ENCODE data around the gene HYI.
"Not testable (repeated sequence)": the region's sequence is repeated elsewhere in the genome, so short reads cannot be mapped to it uniquely, and the experiment has no call there.

Gene HYI

GRCh38 chr1:43427524-43427923 is 26.2 kb downstream of the HYI start:
- DNase-seq (ENCODE audit: low read depth in 3 of 3), result no peak

GRCh38 chr1:43426221-43426620 is 27.5 kb downstream of the HYI start:
- DNase-seq (ENCODE audit: low read depth in 3 of 3), result no peak

DNA sequence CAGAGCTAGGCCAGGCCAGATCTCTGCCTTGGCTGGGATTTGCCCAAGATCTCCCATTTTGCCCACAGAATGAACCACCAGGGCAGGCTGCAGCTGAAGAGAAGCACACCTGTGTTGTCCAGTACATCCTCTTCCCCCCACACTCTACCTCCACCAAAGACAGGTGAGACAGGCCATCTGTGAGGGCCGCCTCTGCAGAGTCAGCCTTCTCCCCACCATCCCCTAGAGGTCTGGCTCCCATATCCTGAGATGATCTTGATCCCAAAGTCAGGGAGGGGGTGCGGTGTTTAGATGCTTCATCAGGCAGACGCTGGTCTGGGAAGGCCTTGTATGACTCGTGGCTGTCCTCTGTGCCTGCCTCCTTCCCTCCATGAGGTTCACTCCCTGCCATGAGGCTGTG is 28.7 kb downstream of the HYI start:
- DNase-seq (ENCODE audit: low read depth in 3 of 3), result no peak

GRCh38 chr1:43423672-43424550 is 29.8 kb downstream of the HYI start:
- DNase-seq (ENCODE audit: low read depth in 3 of 3), result no peak

GRCh38 chr1:43422995-43423671 is 30.6 kb downstream of the HYI start:
- no peak for DNase-seq (ENCODE audit: low read depth in 3 of 3)

GRCh38 chr1:43421976-43422750 is 31.6 kb downstream of the HYI start:
- no peak for DNase-seq (ENCODE audit: low read depth in 3 of 3)

DNA sequence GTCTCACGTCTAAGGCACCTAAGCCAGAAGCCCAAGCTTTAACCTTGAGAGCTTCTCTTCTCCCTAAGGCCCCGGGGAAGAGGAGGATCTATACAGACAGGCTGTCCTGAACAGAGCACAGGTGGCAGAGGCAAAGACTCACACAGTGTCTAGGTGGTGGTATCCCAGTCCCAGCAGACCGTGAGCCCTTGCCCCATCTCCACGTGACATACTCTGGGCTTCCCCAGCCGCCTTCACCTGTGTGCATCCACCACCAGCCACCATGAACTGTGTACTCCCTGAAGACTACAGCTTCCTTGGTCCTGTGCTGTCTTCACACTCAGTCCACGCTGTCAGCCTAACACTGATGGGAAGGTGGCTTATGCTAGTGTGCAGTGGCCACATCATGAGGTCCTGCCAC is 32.3 kb downstream of the HYI start:
- no peak for DNase-seq (ENCODE audit: low read depth in 3 of 3)

DNA sequence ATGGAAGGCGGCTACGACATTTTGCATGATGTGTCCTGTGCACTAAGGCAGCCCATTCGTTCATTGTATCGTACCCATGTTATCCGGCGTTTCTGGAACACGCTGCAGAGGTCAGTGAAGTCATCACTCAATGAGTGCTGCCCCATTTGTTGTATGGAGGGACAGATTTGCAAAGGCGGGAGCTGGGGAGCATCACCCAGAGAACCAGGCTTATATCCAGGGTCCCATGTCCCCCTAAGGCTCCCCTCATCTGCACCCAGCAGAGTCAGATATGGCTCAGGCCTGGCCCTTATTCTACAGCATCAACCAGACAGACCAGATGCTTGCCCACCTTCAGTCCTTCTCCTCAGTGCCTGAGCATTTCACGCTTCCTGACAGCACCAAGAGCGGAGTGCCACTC is 32.9 kb downstream of the HYI start:
- no peak for DNase-seq (ENCODE audit: low read depth in 3 of 3)

GRCh38 chr1:43419627-43420425 is 33.9 kb downstream of the HYI start:
- DNase-seq (ENCODE audit: low read depth in 3 of 3), result no peak

DNA sequence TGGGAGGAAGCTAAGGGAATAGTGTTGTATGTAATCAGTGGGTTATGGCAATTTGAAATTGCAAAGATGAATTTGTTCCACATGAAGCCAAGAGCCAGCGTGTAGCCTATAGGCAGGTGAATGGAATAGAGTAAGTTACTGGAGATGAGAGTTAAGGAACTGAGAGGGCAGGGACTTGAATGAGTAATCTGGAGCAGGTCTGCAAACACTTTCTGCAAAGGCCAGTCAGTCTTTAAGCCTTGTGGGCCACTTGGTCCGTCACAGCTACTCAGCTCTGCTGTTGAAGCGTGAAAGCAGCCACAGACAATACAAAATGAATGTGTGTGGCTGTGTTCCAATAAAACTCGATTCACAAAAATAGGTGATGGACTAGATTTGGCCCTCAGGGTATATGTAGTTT is 34.9 kb downstream of the HYI start:
- no peak for DNase-seq (ENCODE audit: low read depth in 3 of 3)

DNA sequence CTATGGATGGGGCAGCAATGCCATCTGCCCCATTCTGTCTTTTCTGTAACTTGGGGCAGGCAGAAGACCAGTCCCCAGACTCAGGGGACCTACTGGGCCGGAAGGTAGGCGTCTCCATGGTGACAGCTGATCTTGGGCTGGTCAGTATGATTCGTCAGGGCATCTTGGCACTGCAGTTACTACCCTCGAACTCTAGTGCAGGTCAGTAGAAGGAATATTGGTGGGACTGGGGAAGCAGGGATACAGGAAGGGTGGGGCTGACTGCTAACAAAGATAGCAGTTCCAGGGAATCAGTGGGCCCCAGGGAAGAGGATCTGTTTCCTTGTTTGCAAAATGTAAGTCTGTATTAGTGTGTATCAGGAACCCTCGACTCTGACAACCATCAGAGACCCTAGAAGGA is 37.8 kb downstream of the HYI start:
- DNase-seq (ENCODE audit: low read depth in 3 of 3), result no peak

- peak; percentile 29 to 56 (median 40) for DNase-seq (ENCODE audit: low read depth in 3 of 3)
Measured at GRCh38 chr1:43414634-43415223, 39.0 kb downstream of the HYI start.

DNA sequence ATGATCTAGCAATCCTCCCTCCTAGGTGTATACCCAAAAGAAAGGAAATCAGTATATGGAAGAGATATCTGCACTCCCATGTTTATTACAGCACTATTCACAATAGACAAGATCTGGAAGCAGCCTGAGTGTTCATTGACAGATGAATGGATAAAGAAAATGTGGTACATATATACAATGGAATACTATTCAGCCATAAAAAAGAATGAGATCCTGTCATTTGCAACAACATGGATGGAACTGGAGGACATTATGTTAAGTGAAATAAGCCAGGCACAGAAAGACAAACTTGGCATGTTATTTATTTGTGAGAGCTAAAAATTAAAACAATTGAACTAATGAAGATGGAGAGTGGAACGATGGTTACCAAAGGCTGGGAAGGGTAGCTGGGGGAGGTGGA is 40.3 kb downstream of the HYI start:
- not testable (repeated sequence) for DNase-seq (ENCODE audit: low read depth in 3 of 3)

DNA sequence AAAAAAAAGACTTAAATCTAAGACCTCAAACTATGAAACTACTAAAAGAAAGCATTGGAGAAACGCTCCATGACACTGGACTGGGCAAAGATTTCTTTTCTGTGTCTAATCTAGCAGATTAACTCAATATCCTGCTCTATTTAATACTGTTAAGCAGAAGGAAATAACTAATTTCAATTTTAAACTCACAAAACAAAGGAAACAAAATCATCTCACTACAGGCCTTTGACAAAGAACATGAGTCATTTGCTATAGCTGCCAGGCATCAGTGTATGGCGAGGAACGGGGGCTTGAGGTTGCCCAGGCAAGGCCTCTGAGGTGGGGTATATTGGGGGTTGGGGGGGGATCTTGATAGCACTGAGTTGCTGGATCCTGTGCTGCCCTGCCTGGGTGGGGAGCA is 43.2 kb downstream of the HYI start:
- no peak for DNase-seq (ENCODE audit: low read depth in 3 of 3)

GRCh38 chr1:43405876-43406234 is 47.9 kb downstream of the HYI start:
- no peak for DNase-seq (ENCODE audit: low read depth in 3 of 3)

DNA sequence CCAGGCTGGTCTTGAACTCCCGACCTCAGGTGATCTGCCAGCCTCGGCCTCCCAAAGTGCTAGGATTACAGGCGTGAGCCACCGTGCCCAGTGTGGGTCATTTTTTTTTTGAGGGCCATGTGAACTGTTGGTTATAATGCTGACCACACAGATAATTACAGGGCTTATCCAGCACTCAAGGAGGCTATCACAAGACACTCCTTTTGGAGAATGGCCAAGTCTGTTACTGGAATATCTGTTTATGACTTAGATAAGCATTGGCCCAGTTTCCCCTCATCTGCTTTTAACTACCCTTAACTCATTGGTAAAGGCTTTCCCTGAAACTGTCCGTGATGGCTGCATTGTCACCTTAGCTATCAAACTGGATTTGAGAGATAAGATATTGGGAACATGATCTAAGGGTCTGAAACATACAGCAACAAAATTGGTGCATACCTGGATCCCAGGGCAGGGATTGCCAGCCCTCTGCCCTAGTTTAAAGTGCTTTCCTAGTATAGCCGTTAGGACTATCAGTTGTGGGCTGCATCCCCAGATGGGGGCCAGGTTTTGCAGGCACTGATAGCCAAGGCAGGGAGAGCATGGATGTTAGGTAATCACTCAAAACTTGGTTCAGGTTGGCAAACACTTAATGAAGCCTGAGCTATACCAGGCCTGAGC is 48.4 kb downstream of the HYI start:
- DNase-seq (ENCODE audit: low read depth in 3 of 3), result no peak

DNA sequence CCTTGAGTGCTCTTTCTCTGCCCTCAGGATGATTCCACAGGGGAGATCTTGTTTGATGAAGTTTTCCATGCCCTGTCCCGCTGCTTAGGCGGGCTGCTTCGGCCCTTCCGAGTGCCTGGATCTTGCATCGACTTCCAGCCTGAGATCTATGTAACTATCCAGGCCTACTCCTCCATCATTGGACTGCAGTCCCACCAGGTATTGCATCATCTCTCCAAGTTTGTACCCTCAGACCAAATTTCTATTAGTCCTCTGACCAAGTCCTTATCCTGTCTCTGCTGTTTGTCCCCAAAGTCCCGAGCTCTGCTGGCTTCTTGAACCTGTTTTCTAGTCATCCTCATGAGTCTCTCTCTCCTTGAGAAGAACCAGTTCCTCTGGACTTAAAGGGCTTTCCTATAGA is 49.4 kb downstream of the HYI start:
- DNase-seq (ENCODE audit: low read depth in 3 of 3), result no peak

- DNase-seq (ENCODE audit: low read depth in 3 of 3), result no peak
Measured at GRCh38 chr1:43402089-43402865, 51.5 kb downstream of the HYI start.
